Stimulated activated CD4-positive, alpha-beta T cell treated with anti-CD3 and anti-CD28 coated beads, TNF-alpha, amount 100 ng/mL, for 24 hours (primary cell): ENCODE results near the gene DNLZ.
"Not testable (repeated sequence)": the region's sequence is repeated elsewhere in the genome, so short reads cannot be mapped to it uniquely, and the experiment has no call there.

Experiments
- DNase-seq, 3 experiments: peaks; one replicate each; pipeline ENCODE4 v3.0.0-alpha.2; 2020; ENCODE audit warnings: low read depth in 3 of 3

DNLZ gene

DNA sequence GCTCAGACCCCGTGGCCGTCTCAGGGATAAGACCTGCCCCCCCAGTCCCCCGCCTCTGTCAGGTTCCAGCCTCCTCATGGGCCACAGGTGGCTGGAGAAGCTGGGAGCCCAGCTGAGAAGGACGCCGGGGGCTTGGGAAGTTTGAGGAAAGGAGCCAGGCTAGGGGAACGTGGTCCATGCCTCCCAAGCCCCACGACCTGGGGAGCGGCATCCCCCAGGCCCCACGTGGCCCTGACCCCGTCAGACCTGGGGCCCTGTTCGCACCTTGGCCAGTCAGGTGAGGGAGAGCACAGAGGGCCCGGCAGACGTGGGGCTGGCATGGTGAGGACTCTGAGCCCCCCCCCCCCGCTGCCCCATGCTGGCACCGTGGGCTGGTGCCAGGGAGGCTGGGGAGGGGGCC, 32.5 kb downstream of the DNLZ start:
- no peak for DNase-seq

DNA sequence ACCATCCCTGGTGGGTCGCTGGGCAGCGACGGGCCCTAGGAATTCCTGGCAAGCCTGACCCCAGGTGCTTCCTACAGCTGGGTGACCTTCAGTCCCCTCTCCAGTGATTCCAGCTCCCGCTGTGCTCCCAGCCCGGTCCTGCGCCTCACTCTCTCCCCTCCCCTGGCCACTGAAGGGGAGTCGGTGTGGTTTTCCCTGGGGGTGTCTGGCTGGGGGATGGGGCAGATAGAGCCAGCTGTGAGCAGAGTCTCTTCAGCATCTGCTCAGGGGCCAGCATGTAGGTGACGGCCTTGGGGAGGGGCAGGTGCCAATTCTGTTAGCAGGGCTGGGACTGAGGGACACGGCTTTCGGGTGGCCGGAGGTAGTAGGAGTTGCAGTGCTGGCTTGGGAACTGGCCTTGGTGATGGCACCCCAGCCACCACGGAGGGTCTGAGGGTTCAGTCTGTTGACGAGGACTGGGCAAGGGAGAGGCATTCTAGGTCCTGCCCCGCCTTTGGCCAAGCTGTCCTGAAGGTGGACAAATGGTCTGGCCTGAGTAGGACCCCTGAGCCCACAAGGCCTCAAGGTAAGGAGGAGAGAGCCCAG, 33.0 kb downstream of the DNLZ start:
- DNase-seq: no peak

DNA sequence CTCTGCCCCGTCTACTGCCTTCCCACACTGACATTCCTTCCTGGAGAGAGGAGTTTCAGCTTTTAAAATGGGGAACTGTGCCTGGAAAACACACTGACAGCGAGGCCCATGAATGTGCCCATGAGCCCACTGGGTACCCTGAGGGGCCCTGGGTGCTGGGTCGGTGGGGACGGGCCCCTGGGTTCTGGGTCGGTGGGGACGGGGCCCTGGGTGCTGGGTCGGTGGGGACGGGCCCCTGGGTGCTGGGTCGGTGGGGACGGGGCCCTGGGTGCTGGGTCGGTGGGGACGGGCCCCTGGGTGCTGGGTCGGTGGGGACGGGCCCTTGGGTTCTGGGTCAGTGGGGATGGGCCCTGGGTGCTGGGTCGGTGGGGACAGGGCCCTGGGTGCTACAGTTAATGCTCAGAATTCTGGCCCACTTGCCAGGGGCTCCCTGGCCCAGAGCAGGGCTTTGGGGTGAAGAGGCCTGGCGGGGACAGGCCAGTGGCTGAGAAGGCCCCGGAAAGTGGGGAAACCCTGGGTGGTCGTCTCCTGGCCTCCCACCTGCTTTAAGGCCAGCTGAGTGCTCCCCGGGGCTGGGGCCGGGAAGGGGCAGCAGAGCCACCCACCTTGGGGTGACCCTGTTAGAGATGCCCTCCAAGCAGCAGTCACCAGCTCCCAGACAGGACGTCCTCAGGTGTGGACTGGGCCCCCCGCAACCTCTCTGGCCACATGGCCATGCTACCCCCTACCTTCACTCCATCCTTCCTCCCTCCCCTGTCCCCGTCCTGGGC, 33.7 kb downstream of the DNLZ start:
- no peak for DNase-seq

DNA sequence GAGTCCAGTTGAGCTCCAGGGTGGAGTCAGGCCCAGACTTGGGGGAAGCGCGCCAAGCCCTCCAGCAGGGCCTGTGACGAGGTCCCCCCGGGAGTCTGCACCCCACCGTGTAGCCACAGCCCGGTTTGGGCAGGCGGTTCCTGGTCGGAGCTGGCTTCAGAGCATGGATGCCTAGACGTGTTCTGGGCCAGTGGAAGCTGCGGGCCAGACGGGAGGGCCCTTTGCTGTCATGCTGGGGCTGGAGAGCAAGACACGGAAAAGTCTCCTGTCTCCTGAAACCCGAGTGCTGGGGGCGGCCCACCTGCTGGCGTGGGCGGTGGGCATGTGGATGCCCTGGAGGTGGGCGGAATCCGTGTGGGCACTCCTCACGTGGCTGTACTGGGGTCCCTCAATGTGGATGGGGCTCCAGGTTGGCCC, 34.3 kb downstream of the DNLZ start:
- DNase-seq: no peak

DNA sequence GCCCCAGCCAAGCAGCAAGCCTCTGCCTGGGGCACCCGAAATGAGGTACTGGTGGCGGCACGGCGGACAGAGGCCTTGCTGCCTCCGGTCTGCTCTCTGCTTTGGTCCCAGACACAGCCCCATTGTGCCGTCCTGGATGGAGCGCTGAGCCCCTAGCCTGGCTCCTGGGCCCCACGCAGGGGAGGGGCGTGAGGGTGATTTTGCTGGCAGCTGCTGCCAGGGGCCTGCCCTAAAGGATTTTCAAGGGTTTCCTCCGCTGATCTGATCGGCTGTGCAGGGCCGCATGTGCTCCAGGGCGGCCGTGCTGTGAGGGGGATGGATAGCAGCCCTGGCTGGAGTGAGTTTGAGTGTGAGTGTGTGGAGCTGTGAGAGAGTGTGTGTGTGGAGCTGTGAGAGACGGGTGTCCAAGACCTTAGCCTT, 34.9 kb downstream of the DNLZ start:
- DNase-seq: no peak

DNA sequence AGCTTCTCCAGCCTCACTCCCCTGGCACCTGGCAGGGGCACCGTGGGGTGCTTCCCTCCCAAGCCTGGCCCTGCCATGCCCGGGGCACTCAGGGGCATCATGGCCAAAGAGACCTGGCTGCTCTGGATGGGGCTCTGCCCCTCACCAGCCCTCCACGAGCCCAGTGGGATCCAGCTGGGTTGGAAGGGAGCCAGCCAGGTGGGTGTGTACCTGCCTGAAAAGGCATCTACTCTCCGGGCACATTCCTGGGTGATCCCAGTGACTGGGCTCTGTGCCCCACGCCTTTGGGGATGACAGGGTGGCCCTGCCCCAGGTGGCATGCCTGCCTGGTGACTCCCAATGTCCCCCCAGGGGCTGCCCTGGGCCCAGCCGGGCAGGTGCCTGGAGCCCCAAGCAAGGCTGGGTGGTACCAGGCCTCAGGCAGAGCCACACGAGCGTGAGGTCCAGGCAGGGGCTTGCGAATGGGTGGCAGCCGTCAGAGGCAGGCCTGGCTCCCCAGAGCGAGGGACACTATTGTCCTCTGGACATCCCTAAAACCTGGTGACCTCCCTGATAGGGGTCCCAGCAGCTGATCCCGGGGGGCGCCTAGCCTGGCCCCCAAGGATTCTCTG, 35.4 kb downstream of the DNLZ start:
- DNase-seq: no peak

DNA sequence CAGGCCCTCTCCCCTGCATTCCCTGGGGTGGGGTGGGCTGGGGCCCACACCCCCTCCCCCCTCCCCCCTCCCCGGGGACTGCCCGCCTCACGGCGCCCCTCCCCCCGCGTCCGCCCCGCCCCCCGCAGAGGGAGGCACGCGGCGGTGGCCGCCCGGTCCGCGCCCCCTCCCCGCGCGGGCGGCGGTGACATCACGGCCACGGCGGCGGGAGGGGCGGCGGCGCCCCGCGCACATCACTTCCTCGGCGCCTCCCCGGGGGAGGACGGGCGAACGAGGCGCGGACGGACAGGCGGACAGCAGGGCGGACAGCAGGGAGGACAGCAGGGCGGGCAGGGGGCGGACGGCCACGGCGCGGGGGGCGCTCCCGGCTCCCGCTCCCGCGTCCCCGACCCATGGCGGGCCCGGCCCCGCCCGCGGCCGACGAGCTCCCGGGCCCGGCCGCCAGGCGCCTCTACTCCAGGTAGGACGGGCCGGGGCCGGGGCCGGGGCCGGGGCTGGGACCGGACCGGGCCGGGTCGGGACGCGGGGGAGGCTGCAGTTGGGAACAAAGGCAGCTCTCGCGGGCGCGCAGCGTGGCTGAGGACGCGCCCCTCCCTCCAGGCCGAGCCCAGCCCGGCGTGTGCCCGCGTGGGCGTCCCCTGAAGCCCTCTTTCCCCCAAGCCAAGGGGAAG, 36.1 kb downstream of the DNLZ start, which contains the start of gene GPSM1:
Gene GPSM1, plus strand, starts transcription at position 236 of the 671 bp plus-strand sequence. Its CDS starts 157 bp downstream, at position 393.
- DNase-seq: peak in 1 of 3 experiments; percentile 41

DNA sequence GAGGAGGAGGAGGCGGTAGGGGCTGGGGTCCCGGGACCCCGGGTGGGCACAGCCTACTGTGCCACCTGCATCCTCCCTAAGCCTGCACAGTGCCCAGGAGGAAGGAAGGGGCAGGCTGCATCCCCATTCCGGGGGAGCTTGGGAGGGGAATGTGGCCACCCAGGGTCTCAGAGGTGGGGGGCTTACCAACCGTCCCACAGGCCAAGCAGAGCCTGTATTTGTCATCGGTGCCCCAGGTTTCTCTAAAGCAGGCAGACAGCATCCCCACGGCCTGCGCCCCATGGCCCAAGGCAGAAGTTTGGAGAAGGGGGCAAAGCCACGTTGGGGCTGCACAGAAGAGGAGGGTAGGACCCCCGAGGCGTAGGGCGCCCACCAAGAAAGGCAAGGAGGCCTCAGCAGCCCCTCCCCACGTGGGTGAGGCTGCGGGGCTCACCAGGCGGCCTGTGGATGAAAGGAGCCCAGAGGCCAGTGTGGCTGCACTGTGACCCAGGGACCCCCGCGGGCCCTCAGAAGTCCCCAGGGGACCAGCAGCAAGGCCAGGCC, 36.7 kb downstream of the DNLZ start:
- DNase-seq: no peak

DNA sequence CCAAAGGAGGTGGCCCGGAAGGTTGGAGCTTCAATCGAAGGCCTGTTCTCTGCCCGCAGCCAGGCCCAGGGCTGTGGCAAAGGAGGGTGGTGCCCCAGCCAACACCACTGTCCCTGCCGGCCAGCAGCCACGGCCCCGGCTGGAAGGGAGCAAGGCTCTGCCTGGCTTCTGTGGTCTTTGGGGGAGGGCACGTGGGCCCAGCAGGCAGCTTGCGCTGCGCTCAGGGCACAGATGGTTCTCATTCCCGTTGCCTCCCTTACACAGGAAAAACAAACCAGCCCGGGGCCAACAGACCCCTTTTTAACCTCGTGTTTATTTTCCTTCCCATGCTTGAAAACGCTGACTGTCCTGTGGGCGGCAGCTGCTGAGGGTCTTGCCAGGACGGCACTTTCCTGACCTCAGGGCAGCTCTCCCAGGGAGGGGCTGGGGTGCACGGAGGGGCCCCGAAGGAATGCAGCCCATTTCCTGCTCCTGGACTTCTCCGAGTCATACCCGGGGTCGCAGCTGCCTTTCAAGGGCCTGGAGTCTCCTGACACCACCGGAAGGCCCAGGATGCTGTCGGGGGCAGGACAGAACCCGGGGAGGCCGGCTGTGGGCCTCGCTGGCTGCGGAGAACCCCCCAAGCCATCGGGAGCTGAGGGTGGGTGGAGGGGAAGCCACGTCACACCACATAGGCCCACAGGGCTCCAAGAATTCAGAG, 37.3 kb downstream of the DNLZ start:
- DNase-seq: no peak

DNA sequence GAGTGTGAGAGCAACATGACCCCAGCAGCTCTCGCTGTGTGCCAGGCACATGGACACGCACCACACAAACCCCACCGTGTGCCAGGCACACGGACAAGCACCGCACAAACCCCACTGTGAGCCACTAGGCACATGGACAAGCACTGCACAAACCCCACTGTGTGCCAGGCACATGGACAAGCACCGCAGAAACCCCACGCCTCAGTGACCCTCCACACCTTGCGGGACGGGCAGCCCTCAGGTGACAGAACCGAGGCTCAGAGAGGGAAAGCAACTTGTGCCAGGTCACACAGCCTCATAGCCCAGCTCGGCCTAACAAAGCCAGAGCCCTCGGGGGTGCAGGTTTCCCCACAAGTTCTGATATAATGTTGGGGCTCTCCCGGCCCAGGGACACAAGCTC, 38.2 kb downstream of the DNLZ start:
- no peak for DNase-seq

DNA sequence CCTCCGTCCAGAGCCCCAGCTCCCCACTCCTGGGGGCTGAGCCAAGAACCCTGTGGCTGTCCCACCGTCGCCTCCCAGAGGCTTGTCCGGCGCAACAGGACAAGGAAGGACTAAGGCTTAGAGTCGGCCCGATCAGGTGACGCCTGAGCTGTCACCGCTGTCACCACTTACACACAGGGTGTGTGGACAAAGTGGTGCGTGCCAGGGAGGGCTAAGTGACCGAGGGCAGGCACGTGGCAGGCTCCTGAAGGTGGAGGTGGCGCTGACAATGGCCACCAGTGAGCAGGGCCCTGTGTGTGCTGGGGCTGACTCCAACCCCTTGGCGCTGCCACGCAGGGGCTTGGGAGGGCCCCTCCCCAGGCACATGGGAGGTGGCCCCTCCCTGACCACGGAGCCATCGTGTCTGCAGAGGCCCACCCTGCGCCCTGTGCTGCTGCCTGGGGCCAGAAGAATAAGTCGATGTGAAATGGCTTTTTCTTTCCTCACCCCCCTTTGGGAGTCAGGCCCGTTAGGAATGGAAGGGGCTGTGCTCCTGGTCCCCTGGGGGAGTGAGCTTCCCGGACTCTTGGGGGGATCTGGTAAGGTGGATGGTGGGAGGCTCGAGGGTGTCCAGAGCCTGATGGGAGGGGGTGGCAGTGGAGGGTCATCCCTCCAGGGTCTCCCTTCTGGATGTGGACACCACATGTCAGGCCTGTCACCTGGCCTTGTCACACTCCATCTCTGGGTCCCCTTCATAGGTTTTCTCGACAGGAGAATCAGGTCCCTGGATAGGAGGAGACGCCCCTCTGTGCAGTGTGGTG, 38.8 kb downstream of the DNLZ start:
- DNase-seq: no peak

DNA sequence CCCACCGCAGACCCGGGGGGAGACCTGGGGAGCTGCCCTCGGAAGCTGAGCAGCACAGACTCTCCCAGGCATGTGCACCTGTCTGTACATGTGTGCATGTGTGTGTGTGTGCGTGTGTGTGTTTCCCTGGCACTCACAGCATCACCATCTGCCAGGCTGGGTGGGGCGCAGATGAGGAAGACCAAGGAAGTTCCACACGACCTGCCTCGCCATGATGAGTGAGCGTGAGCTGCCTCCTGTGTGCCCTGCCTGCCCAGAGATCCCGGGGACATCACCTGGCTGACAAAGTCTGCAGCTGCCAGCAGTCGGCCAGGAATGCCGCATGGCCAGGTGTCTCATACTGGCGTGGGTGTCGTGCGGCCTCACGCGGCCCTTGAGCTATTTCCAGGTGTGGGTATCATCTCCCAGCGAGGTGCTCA, 40.2 kb downstream of the DNLZ start:
- DNase-seq: no peak

DNA sequence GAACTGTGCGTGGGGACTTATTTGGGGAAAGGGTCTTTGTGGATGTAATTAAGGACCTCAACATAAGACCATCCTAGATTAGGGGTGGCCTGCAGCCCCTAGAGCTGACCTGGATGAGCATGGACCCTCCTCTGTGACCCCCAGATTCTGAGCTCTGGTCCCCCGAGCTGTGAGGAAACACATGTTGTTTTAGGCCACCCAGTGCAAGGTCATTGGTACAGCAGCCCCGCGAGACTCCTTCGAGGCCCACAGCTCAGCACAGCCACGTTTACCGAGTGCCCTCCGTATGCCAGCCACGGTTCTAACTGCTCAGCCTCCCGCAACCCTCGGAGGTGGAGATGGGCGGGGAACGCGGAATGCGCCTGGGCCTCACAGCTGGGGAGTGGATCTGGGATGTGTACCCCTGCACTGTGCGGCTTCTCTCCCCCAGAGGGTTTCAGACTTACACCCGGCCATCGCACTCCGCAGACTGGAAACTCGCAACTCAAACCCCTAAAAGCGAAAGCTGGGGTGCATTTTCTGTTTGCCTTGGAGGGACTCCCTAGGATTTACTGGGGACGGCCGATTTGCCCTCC, 40.7 kb downstream of the DNLZ start:
- no peak for DNase-seq

DNA sequence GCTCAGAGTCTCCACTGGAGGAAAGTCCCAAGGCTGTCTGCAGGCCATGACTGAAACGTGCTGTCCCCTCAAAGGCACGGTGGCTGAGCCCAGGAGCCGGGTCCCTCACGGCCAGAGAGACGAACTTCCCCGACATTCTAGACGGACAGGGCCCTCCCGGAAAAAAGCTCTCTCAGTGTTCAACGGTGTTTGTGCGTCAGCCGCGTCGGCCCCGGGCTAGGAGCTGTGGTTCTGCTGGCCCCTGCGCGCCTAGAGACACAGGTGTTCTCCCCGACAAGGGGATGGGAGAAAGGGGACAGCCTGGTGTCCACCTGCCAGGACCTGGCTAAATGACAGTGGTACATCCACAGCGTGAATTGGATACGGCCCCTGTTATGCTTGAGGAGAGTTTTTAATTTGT, 42.0 kb downstream of the DNLZ start:
- DNase-seq: no peak

DNA sequence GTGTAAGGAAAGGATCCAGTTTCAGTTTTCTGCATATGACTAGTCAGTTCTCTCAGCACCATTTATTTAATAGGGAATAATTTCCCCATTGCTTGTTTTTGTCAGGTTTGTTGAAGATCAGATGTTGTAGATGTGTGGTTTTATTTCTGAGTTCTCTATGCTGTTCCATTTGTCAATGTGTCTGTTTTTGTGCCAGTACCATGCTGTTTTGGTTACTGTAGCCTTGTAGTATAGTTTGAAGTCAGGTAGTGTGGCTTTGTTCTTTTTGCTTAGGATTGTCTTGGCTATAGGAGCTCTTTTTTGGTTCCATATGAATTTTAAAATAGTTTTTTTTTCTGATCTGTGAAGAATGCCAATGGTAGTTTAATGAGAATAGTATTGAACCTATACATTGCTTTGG, 42.6 kb downstream of the DNLZ start:
- DNase-seq: not testable (repeated sequence)

DNA sequence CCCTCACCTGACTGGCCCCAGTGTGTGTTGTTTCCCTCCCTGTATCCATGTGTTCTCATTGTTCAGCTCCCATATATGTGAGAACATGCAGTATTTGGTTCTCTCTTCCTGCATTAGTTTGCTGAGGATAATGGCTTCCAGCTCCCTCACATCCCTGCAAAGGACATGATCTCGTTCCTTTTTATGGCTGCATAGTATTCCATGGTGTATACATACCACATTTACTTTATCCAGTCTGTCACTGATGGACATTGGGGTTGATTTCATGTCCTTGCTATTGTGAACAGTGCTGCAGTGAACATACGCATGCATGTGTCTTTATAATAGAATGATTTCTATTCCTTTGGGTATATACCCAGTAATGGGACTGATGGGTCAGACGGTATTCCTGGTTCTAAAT, 43.6 kb downstream of the DNLZ start:
- DNase-seq: not testable (repeated sequence)

DNA sequence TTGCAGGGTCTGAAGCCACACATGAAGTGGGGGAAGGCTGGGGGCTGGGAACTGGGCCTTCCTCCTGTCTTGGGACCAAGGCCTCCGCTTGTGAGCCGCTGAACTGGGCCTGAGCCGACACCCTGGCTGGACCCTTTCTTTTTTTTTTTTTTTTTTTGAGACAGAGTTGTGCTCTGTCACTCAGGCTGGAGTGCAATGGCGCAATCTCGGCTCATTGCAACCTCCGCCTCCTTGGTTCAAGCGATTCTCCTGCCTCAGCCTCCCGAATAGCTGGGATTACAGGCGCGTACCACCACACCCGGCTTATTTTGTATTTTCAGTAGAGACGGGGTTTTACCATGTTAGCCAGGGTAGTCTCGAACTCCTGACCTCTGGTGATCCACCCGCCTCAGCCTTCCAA, 44.3 kb downstream of the DNLZ start:
- not testable (repeated sequence) for DNase-seq

DNA sequence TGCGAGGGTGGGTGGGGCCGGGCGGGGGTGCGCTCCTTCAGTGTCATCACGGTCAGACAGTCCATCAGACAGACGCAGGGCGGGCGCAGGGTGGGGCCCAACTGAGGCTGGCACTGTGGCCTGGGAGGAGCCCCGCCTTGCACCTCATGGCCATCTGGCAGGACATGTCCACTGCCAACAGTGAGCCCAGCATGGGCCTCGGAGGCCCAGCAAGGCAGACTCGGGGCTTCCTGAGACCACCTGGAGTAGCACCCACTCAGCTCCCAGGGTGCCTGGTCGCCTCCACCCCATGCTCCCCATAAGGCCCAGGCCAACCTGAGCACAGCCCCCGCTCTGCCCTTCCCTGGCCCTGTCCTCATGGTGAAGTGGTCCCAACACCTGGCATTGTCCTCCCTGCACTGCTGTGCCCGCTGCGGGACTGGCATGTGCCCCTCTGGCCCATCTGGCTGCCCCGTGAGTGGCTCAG, 44.7 kb downstream of the DNLZ start:
- DNase-seq: no peak

DNA sequence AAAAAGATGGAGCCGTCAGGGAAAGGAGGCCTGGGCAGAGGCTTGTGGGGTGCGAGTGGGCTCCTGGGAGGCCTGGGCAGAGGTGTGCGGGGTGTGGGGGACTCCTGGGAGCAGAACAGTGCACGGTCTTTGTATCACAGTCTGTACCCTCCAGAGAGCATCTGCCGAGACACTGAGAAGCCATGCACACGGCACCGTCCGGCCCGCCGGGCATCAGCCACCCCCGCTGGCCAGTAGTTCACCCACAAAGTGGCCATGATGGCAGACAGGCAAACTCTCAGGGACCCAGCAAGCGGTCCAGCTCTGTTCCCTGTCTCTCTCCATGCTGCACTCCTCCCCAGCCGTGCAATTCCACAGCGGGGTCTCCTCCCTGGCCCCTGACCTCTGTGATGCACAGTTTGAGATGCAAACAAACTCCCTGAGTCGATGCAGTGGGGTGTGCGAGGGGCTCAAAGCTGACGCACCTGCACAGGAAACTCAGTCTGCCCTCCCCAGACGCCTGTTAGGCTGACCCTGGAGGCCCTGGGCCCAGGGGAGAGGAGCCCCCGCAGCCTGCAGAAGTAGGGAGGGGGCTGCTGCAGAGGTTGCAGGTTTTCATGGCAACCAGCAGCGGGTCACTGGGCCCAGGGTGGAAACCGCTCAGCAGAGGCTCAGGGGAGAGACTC, 45.3 kb downstream of the DNLZ start:
- DNase-seq: no peak

DNA sequence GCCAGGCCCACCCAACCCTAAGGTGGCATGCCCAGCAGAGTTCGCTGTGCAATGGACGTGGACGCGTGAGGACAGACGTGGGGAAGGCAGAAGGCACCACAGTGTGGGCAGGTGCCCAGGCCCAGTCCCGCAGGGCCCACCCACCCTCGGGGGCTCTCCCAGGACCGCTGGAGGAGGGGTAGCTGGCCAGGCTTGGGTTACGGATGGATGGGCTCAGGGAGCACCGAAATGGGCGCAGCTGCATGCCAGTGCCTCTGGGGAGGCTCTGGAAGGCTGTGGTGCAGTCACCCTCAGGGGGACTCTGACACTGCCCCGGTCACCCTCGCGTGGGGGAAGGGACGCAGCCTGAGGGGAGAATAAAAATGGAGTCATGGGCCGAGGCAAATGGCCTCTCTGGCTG, 45.8 kb downstream of the DNLZ start:
- no peak for DNase-seq
